Measurements from ENCODE around the gene ZNF85. TPM values are rescaled to one million over a fixed set of nuclear protein-coding genes. Genes with fewer than 3 reads are reported as not detected.

The ZNF85 gene
- total and polyA plus RNA-seq, 2 of the 13 experiments (the other 11 are each of a cell fraction or from before 2014, with no cell fraction given), result 1.1 to 3.7 TPM

GRCh38 chr19:20923077-20923871, at the start of gene ZNF85 (continued):
- TF ChIP-seq PRMT3 (CRISPR knock-in tag; IDR thresholded peaks at IDR 0.05; ENCODE audit: borderline replicate concordance, low read depth) (0 out of 2 replicates have a peak, but pooled peaks have one; percentile 40), YY1 (IDR thresholded peaks at IDR 0.05; ENCODE audit: insufficient read depth, insufficient replicate concordance, low read depth, low read length) (peak; percentile 60), GABPB1 (CRISPR knock-in tag; IDR thresholded peaks at IDR 0.05) (peak; percentile 75), SALL1 (CRISPR knock-in tag; IDR thresholded peaks at IDR 0.05) (peak; percentile 27; the same call in 1 of the 2 replicates), ZNF574 (CRISPR knock-in tag; IDR thresholded peaks at IDR 0.05) (0 out of 2 replicates have a peak, but pooled peaks have one; percentile 15), MXI1 (IDR thresholded peaks at IDR 0.05; ENCODE audit: borderline replicate concordance, low read depth, low read length) (0 out of 3 replicates have a peak, but pooled peaks have one; percentile 28), SOX6 (IDR thresholded peaks at IDR 0.05) (no peak), SOX6 (CRISPR knock-in tag; IDR thresholded peaks at IDR 0.05) (0 out of 2 replicates have a peak, but pooled peaks have one; percentile 13), ZNF12 (CRISPR knock-in tag; IDR thresholded peaks at IDR 0.05) (no peak), EEA1 (CRISPR knock-in tag; IDR thresholded peaks at IDR 0.05; ENCODE audit: borderline replicate concordance) (no peak), DMAP1 (CRISPR knock-in tag; IDR thresholded peaks at IDR 0.05) (0 out of 2 replicates have a peak, but pooled peaks have one; percentile 29), ZNF512B (CRISPR knock-in tag; IDR thresholded peaks at IDR 0.05; ENCODE audit: borderline replicate concordance) (no peak), LBX2 (CRISPR knock-in tag; IDR thresholded peaks at IDR 0.05; ENCODE audit: borderline replicate concordance) (no peak), KAT8 (CRISPR knock-in tag; IDR thresholded peaks at IDR 0.05) (0 out of 2 replicates have a peak, but pooled peaks have one; percentile 32), TFDP2 (CRISPR knock-in tag; IDR thresholded peaks at IDR 0.05) (peak; percentile 79), SRY (CRISPR knock-in tag; IDR thresholded peaks at IDR 0.05) (0 out of 2 replicates have a peak, but pooled peaks have one; percentile 48), CREB1 (IDR thresholded peaks at IDR 0.05) (no peak), CREB1 (CRISPR knock-in tag; IDR thresholded peaks at IDR 0.05) (no peak)
